ENCODE results near the gene SSX2IP.

- no peak for TF ChIP-seq CTCF (IDR thresholded peaks at IDR 0.05 in 2 of 3, conservative IDR thresholded peaks at IDR 0.05 in 1 of 3; ENCODE audit: insufficient read depth in 2 of 3, low read depth in 1 of 3, low read length in 3 of 3)
- TF ChIP-seq NFXL1 (CRISPR knock-in tag; IDR thresholded peaks at IDR 0.05) = no peak
- no peak for TF ChIP-seq ZNF639 (CRISPR knock-in tag; conservative IDR thresholded peaks at IDR 0.05 in 1 of 2, IDR thresholded peaks at IDR 0.05 in 1 of 2)
- TF ChIP-seq MEF2D (tag; conservative IDR thresholded peaks at IDR 0.05; ENCODE audit: low read depth) = no peak
- no peak for TF ChIP-seq MAX (CRISPR knock-in tag; IDR thresholded peaks at IDR 0.05)
- no peak for TF ChIP-seq MTA2 (IDR thresholded peaks at IDR 0.05; ENCODE audit: low read depth)
- TF ChIP-seq ARHGAP35 (IDR thresholded peaks at IDR 0.05; ENCODE audit: partially characterized antibody) = no peak
- TF ChIP-seq PCBP1 (IDR thresholded peaks at IDR 0.05; ENCODE audit: low read depth, low read length, poor library complexity, severe bottlenecking) = no peak
- TF ChIP-seq POLR2AphosphoS5 (IDR thresholded peaks at IDR 0.05; ENCODE audit: control insufficient read depth, insufficient read depth, low read depth, low read length) = no peak
- no peak for TF ChIP-seq GATAD2B (IDR thresholded peaks at IDR 0.05; ENCODE audit: borderline replicate concordance)
Observed at GRCh38 chr1:84720221-84720780, 30.0 kb upstream of the SSX2IP start.

All from K562 (cell line).